GM19351 (cell line): ENCODE results near the gene WDR81.
"Not testable (repeated sequence)": the region's sequence is repeated elsewhere in the genome, so short reads cannot be mapped to it uniquely, and the experiment has no call there.

Experiments used
- ATAC-seq: cut with Tn5 transposase; IDR thresholded peaks from one replicate; pipeline ENCODE4 v1.9.1; 2021; ENCODE audit warnings: mild to moderate bottlenecking, moderate library complexity; ENCODE audit not compliant: unreplicated experiment

WDR81 gene

DNA sequence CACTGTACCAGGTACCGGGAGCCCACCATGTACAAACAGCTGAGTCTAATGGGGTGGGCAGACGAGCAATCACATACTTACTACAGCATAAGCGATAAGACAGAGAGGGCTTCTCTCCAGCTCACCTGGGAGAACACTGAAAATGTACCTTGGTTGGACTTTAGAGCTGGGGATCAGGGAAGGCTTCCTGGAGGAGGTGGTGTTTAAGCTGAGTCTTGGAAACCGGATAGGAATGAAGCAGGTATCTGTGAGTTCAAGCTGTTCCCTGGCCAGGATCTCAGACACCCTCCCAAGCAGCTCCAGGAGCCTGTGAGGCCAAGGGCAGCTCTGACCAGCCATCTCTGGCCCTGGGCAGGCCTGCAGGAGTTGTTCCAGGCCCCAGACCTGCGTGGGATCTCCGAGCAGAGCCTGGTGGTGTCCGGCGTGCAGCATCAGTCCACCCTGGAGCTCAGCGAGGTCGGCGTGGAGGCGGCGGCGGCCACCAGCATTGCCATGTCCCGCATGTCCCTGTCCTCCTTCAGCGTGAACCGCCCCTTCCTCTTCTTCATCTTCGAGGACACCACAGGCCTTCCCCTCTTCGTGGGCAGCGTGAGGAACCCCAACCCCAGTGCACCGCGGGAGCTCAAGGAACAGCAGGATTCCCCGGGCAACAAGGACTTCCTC is 29.4 kb downstream of the WDR81 start:
- ATAC-seq: no peak

- ATAC-seq: no peak
Observed at GRCh38 chr17:1754430-1755112, 30.1 kb downstream of the WDR81 start.

GRCh38 chr17:1755252-1755826 is 30.8 kb downstream of the WDR81 start:
- ATAC-seq: no peak

DNA sequence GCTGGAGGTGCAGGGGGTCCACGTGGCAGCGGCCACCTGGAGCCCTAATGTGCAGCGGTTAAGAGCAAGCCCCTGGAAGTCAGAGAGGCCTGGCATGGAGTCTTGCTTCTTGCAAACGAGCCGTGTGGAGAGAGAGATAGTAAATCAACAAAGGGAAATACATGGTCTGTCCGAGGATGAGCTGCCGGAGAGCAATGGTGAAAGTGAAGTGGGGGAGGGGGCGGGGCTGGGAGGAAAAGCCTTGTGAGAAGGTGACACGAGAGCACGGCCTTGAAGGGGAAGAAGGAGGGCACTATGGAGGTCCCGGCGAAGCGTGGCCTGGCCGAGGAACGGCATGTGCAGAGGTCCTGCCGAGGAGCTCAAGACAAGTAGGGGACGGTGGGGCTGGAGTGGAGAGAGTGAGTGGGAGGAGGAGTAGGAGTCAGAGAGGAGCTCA is 31.3 kb downstream of the WDR81 start:
- ATAC-seq: no peak

GRCh38 chr17:1758807-1759206 is 34.3 kb downstream of the WDR81 start:
- ATAC-seq: no peak

- no peak for ATAC-seq
Observed at GRCh38 chr17:1759529-1759928, 35.0 kb downstream of the WDR81 start.

DNA sequence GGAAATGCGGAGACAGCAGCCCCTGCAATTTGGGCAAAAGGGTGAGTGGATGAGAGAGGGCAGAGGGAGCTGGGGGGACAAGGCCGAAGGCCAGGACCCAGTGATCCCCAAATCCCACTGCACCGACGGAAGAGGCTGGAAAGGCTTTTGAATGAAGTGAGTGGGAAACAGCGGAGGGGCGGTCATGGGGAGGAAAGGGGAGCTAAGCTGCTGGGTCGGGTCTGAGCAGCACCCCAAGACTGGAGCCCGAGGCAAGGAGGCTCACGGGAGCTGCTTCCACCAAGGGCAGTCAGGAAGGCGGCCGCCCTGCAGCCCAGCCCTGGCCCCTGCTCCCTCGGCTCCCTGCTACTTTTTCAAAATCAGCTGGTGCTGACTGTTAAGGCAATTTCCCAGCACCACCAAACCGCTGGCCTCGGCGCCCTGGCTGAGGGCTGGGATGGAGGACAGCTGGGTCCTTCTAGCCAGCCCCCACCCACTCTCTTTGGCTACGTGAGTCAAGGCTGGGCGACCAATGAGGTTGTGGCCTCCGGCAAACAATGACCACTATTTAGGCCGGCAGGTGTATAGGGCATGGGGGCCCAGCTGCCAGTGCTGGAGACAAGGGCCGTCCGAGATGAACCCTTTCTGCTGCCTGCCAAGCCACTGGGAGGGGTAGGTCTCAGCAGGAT is 37.9 kb downstream of the WDR81 start:
- no peak for ATAC-seq

DNA sequence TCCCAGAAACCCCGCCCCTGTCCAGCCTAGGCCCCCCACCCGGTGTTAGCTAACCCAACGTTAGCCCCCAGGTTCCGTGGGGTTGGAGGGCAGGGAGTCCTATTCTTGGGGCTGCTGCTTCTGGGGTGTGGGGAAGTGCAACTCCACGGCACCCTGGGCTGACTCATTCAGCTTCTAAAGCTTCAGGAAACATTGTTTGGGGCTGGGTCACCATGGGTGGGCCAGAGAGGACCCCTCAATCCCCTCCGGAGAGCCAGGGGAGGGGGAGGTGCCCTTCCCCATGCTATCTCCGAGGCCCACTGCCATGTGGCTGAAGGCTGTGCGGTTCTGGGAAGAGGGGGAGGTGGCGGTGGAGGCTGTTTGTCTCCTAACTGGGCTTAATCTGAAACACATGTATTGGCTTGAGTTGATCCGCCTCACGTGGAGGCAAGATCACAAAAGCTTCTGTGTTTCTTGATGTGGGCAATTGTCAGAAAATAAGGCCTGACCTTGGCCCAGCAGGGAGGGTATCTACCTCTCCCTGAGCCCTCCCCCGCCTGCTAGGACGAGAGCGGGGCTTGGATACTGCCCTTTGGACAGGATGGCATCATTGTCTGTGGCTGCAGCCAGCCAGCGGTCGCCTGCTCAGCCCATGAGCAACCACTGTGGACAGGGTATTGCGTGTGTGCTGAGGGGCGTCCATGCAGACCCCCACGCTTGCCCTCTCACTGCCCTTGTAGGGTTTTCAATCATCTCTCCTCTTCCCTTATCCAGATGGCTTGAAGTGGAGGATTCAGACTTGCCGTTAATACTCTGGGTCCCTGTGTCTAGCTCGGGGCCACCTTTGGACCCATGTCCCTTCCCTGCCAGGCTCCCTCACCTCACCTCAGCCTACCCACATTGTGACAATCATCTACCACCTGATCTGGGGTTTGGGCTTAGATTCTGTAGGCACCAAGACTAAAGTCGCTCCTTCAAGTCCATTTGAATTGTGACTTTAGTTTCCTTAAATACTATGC is 38.7 kb downstream of the WDR81 start:
- ATAC-seq: no peak

DNA sequence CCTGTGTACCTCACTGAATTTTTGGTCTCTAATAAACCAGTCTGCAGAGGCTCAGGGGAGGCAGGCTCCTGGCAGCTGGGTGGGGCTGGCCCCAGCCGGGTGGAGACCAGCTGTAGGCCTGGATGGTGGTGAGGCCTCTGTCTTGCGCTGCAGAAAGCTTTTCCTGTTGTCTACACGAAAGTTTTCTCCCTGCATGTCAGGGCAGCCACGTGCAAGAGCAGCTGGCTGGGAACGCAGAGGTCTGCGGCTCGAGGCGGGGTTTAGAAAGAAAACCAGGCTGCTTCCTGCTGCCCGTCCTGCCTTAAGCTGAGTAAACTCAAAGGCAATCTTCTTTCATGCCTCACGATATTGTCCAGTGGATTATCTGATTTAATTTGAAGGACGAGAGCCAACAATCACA is 39.8 kb downstream of the WDR81 start:
- ATAC-seq: no peak

DNA sequence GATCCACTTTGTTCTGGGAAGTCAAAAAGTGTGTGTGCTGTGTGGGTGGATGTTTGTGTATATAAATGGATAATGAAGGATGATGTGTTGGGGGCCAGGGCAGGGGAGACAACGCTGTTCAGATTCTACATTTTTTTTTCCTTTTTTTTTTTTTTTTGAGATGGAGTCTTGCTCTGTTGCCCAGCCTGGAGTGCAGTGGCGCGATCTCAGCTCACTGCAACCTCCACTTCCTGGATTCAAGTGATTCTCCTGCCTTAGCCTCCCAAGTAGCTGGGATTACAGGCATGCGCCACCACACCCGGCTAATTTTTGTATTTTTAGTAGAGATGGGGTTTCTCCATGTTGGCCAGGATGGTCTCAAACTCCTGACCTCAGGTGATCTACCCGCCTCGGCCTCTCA is 40.2 kb downstream of the WDR81 start:
- ATAC-seq: not testable (repeated sequence)

DNA sequence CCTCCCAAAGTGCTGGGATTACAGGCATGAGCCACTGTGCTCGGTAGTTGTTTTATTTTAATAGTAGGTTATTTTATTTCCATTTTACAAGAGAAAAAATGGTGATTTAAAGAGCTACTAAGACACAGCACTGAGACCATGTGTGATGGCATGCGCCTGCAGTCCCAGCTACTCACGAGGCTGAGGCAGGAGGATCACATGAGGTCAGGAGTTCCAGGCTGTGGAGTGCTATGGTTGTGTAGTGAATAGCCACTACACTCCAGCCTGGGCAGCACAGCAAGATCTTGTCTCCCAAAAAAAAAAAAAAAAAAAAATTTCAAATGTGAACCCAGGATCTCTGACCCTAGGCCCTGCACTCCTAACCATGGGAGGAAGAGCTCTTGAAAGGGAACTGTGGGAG is 41.1 kb downstream of the WDR81 start:
- ATAC-seq: no peak

GRCh38 chr17:1766382-1767135 is 42.1 kb downstream of the WDR81 start:
- ATAC-seq: no peak

DNA sequence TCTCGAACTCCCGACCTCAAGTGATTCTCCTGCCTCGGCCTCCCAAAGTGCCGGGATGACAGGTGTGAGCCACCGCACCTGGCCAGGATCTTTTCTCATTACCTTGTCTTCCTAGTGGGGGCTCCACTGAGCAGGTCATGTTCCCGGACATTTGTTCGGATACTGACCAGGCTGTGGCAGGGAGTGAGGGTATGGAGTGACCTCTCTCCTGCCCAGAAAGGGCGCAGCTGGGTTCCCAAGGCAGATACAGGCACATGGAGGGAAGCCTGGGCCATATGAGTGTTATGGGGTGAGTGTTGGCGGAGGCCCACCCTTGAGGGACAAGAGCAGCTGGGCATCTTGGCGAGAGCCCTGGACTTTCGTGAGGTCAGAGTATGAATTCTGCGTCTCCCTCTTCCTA is 42.9 kb downstream of the WDR81 start:
- no peak for ATAC-seq

DNA sequence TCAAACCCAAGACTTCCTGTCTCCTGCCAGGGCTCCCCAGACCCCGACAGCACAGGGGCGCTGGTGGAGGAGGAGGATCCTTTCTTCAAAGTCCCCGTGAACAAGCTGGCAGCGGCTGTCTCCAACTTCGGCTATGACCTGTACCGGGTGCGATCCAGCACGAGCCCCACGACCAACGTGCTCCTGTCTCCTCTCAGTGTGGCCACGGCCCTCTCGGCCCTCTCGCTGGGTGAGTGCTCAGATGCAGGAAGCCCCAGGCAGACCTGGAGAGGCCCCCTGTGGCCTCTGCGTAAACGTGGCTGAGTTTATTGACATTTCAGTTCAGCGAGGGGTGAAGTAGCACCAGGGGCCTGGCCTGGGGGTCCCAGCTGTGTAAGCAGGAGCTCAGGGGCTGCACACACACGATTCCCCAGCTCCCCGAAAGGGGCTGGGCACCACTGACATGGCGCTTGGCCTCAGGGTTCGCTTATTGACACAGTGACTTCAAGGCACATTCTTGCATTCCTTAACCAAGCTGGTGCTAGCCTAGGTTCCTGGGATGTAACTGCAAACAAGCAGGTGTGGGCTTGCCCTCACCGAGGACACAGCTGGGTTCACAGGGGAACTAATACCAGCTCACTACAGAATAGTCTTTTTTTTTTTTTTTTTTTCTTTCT is 45.4 kb downstream of the WDR81 start:
- no peak for ATAC-seq

- ATAC-seq: not testable (repeated sequence)
Observed at GRCh38 chr17:1773000-1773695, 48.6 kb downstream of the WDR81 start.

DNA sequence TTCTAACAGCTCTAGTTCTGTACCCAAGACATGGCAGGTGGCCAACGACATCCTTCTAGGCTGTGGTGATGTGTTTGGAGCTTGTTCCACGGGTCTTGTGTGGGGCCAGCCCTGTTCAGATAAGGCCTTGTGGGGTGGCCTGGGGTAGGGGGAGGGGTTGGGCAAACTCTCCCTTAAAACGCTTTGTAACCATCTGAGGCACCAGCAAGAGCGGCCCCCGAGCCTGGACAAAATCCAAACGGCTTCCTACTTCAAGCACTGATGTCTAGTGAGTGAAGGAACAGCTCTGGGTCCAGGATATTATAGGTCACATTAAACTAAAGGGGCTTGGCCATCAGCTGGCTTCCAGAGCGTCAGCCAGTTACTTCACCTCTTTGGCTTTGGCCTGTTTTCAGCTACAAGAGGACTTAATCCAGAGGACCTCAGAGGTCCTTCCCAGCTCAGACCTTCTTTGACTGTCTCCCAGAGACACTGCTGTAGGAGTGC is 49.2 kb downstream of the WDR81 start:
- no peak for ATAC-seq

DNA sequence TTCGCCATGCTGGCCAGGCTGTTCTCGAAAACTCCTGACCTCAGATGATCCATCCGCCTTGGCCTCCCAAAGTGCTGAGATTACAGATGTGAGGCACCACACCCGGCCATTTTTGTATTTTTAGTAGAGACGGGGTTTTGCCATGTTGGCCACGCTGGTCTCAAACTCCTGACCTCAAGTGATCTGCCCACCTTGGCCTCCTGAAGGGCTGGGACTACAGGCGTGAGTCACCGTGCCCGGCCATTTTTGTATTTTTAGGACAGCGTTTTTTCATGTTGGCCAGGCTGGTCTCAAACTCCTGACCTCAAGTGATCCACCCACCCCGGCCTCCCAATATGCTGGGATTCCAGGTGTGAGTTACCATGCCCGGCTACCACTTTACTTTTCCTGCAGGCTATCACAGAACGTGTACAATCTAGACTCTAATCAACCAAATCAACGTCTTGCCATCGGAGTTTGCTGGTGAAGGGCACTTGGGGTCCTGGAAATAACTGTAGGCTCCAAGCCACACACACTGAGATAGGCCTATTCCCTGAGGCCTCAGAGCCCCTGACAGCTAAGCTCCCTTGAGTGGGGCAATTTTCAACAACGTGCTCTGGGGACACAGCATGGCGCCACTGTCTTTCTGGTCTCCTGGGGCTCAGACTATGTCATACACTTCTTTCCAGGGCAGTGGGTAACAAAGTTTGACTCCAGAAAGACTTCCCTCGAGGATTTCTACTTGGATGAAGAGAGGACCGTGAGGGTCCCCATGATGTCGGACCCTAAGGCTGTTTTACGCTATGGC is 50.1 kb downstream of the WDR81 start:
- ATAC-seq: no peak

GRCh38 chr17:1776328-1776727 is 51.8 kb downstream of the WDR81 start:
- ATAC-seq: no peak
